Skin of body (tissue), 2 donors: Measurements from ENCODE around the gene MRGPRG. TPM values are rescaled to one million over a fixed set of nuclear protein-coding genes. Genes with fewer than 3 reads are reported as not detected.

Experiments
- DNase-seq: peaks from one replicate; lab custom pipeline; 2025; lab: John Stamatoyannopoulos, UW
- total RNA-seq: library from RNA; depleted of rRNA; stranded (reverse); fragments of >200 nt; gene quantifications from one replicate; pipeline ENCODE4 v1.2.3, GENCODE V29; 2014

MRGPRG gene
- total RNA-seq, 1 donor from 2014 or later = not detected

- DNase-seq = no peak
Measured at GRCh38 chr11:3207526-3208189, 11.0 kb downstream of the MRGPRG start.

- DNase-seq = no peak
Measured at GRCh38 chr11:3206922-3207204, 11.8 kb downstream of the MRGPRG start.

DNA sequence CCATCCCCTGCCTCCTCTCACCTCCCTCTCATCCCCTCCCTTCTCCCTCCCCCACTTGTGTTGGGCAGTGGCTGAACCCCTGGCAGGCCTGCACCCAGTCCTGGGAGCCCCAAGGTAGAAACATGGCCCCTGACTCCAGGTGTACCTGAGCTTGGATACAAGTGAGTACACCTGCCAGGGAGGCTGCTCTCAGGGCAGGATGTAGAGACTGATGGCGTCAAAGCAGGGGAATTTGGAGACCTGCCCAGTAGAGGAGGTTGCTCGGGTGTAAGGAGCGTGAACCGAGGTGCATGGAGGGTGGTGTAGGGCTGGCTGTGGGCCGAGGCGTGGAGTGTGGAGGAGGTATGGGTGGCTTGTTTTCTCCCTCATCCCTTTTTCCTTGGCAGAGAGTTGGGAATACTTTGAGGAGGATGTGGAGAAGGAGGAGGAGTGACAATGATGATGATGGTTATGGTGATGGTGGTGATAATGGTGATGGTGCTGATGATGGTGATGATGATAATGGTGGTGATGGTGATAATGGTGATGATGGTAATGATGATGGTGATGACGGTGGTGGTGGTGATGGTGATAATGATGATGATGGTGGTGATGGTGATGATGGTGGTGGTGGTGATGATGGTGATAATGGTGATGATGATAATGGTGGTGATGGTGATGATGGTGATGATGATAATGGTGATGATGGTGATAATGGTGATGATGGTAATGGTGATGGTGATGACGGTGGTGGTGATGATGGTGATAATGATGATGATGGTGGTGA is 12.3 kb downstream of the MRGPRG start:
- no peak for DNase-seq

GRCh38 chr11:3205261-3206155 is 13.1 kb downstream of the MRGPRG start:
- no peak for DNase-seq

DNA sequence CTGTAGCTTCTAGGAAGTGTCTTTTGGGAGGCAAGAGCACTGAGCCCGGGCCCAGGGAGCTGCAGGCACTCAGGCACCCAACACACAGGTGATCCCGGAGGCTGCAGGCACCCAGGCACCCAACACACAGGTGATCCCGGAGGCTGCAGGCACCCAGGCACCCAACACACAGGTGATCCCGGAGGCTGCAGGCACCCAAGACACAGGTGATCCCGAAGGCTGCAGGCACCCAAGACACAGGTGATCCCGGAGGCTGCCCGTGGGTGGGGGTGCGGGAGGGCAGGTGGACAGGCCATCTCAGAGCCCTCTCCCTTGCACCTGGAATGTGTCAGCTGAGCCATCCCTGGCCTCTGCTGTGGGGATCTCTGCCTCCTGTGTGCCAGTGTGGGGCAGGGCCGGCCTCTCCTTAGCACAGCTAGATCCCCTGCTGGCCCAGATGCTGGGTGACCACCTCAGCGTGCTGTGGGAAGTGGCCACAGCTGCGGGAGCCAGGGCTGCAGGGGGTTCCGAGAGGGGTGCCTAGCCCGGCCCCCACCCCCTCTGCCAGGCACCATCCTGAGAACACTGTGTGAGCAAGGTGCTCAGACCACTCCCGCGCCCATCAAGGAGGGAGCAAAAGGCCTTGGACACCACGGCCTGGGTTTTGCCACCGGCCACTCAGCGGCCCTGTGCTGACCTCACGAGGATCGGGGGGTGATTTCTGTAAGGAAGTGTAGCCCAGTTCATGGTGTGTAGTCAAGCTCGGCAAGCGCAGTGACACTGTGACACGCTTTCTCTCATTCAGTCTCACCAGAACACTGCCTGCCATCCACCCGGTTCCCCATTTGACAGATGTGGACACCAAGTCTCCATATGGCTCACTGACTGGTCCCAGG is 14.2 kb downstream of the MRGPRG start:
- no peak for DNase-seq

- DNase-seq = no peak
Measured at GRCh38 chr11:3203221-3204043, 15.2 kb downstream of the MRGPRG start.

DNA sequence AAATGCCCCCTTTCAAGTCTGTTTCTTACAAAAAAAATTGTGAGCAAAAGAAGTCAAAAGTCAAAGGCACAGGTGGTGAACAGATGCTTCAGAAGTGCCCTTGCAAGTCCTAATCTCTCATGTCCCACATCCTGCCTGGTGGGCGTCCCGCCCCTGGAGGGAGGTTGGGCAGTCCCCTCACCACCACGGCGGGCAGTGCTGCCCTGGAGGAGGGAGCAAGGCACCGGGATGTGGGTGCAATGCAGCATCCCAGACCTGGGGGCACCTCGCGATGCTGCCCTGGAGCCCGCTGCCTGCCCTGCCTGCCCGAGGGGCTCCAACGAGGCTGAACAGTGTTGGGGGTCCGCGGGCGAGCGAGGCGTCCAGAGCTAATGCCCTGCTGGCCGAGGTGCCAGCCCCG is 15.9 kb downstream of the MRGPRG start:
- no peak for DNase-seq

DNA sequence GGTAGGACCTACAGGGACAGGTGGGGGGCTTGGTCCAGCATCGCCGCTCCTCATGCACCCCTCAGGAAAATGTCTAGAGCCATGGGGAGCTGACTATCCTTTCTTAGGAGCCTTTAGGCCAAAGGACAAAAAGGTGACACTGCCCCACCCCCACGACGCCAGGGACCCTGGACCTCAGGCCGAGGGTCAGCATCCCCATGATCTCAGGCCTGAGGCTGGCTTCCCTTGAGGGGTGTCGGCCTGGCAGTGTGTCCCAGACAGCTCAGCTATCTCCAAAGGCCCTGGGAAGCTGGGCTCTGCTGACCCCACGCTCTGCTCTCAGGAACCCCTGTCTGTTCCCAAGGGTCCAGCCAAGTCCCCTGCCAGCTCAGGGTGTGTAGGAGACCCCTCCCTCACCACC is 16.3 kb downstream of the MRGPRG start:
- no peak for DNase-seq

GRCh38 chr11:3201677-3202181 is 16.9 kb downstream of the MRGPRG start:
- DNase-seq = no peak

DNA sequence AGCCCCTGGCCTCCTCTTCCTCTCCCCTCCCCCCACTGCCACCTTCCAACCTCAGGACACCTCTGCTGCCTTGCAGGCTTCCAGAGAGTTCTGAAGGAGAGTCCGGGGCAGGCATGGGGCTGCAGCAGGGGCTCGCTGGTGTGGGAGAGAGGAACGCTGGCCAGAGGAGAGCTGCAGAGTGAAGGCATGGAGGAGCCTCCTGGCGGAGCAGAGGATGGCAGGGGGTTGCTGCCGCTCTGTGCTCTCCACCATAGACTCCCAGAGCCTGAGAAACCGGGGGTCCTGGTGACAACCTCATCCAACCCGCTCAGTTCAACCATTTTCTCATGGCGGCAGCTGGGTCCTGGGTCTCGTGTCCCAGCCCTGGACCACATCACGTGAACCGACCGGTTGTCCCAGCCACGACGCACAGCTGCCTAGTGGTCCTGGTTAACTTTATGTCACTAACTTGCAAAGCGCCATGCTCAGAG is 17.5 kb downstream of the MRGPRG start:
- DNase-seq = no peak

DNA sequence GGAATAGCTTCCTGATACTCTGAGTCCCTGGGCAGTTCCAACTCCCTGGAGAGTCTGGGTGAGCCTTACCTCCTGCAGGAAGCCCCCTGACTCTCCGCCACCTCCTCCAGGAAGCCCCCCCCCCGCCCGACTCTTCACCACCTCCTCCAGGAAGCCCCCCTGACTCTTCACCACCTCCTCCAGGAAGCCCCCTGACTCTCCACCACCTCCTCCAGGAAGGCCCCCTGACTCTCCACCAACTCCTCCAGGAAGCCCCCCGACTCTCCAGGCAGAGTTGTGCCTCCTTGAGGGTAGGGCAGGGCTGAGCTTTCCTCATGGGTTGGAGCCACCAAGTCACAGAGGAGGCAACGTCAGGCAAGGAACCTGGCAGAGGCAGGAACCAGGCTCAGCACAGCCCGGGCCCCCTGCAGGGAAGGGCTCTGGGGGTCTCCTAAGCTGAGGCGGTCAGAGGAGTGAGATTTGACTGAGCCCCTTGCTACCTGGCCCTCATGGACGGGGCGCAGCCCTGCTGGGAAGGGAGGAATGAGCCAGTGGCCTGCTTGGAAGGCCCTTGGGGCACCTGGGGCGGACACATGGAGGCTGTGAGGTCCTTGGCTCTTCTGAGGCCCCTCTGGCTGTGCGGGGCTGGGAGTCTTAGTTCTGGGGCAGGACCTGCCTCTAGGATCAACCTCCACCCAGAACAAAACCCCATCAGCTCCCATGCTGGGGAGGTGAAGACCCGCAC is 18.1 kb downstream of the MRGPRG start:
- DNase-seq = no peak

DNA sequence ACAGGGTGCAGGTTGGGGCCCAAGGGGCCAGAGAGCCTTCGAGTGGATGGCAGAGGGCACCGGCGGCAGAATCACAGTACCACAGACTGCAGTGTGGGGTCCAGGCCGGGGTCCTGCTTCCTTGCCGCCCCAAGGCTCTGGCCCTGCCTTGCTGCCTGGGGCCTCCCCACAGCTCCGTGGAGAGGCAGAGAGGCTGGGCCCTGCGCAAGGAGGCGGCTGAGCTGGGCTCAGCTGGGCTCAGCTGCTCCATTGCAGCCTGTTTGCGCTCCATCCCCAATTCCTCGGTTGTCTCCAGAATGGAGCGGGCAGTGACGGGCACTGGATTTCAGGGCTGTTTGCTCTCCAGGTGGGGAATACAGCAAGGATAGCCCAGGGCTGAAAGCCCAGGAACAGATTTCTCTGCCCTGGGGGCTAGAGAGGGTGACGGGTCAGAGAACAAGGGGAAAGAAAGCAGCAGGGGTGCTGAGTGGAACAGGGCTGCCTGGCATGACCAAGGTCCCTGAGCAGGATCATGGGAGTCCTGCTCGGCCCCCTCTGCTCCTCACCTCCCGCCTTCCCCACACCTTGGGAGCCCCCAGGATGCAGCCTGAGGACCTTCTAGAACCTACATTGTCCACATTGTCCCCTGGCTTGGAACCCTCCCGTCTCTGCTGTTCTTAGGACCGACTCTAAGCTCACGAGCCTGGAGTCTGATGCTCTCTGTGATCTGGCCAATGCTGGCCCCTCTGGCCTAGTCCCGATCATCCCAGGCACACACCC is 18.9 kb downstream of the MRGPRG start:
- no peak for DNase-seq

GRCh38 chr11:3198815-3199214 is 19.8 kb downstream of the MRGPRG start:
- DNase-seq = no peak

DNA sequence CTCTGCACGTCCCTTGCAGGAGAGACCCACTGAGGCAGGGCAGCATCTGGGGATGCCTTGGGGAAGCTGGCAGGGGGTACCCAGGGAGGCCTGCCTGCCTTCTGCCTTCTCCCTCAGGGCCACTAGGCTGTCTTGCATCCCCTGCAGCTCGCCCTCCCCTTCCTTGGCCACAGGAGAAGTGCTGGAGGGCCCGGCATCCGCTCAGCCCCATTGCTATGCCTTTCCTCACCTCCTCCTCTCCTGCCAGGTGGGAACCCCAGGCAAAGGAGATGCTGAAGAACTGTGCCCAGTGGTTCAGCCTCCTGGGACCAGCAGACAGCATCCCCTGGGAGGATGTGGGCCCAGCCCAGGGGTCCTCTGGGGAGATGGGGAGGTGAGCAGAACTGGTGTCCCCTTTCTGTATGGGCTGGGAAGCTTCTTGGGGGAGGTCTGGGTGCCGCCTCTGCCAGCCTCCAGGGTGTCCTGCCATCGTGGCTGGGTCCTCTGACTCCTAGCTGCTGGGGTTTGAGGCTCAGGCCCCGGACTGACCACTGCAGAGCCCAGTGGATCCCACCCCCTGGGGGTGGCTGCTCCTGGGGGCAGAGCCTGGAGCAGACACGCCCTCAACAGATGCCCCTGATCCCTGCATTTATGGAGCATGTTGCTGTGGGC is 20.6 kb downstream of the MRGPRG start:
- DNase-seq = no peak

DNA sequence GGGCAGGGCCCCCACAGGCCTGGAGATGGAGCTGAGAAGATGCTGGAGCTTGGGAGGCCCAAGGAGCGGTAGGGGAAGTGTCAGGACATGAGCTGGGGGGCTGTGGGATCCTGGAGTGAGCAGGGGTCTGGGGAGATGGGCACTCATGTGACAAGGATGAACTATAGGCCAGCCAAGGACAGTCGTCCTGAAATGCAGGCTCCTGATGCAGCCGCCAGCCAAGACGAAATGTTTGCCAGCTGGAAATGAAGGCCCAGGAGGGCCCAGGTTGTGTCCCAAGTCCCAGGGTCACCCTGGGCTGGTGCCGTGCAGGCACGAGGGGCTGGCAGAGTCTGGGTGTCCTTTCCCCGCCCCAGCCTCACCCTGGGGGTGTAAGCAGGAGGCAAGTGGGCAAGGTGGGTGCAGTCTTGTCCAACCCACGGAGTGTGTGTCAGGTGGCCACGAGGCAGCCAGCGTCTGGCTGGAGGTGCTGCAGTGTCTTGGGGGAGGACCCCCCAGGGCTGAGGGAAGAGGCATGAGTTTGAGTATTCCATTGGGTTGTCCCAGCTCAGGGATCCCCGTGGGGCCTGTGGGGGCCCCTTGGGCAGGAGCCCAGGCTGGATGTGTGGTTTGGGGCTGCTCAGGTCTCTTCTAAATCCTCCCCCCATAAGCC is 21.4 kb downstream of the MRGPRG start:
- DNase-seq = no peak

GRCh38 chr11:3196161-3197043 is 22.2 kb downstream of the MRGPRG start:
- DNase-seq = no peak
